GM23338 (cell line): ENCODE results near the gene CFAP298. TPM values are rescaled to one million over a fixed set of nuclear protein-coding genes. Genes with fewer than 3 reads are reported as not detected.
A peak's percentile ranks its signal among the peaks of the same experiment; 100 is the strongest.

ENCODE experiments used
- ATAC-seq: fragments of 200-7000 bp; cut with Tn5 transposase; 3 replicates; pipeline ENCODE4 v1.9.1; 2020
- DNase-seq: peaks from one replicate; pipeline ENCODE4 v3.0.0-alpha.2; 2015; ENCODE audit warnings: low spot score
- H2AFZ ChIP-seq: fragments of 200-600 bp; sonication (generic); 2 replicates; pipeline ENCODE4 v1.8.0; 2016; ENCODE audit warnings: antibody characterized with exemption, mild to moderate bottlenecking, moderate library complexity
- H3F3A ChIP-seq: fragments of 200-600 bp; sonication (generic); replicated peaks from 2 replicates; pipeline ENCODE4 v1.8.0; 2017; ENCODE audit warnings: antibody characterized with exemption, mixed run types, low read depth
- H3K27ac ChIP-seq: fragments of 200-600 bp; sonication (generic); 2 replicates; pipeline ENCODE4 v1.6.1; 2016; ENCODE audit warnings: low read depth
- H3K27me3 ChIP-seq: fragments of 200-600 bp; sonication (generic); 2 replicates; pipeline ENCODE4 v1.8.0; 2016; ENCODE audit warnings: mild to moderate bottlenecking, mixed run types, moderate library complexity; ENCODE audit not compliant: insufficient read depth
- H3K36me3 ChIP-seq: fragments of 200-600 bp; sonication (generic); 2 replicates; pipeline ENCODE4 v1.8.0; 2016; ENCODE audit warnings: mild to moderate bottlenecking; ENCODE audit not compliant: insufficient read depth
- H3K4me1 ChIP-seq: fragments of 200-600 bp; sonication (generic); 2 replicates; pipeline ENCODE4 v1.8.0; 2016; ENCODE audit warnings: mild to moderate bottlenecking, moderate library complexity; ENCODE audit not compliant: insufficient read depth
- H3K4me2 ChIP-seq: fragments of 200-600 bp; sonication (generic); 2 replicates; pipeline ENCODE4 v1.7.1; 2017; ENCODE audit warnings: mixed run types
- H3K4me3 ChIP-seq: fragments of 200-600 bp; sonication (generic); 2 replicates; pipeline ENCODE4 v1.6.1; 2016; ENCODE audit warnings: mixed run types
- H3K79me2 ChIP-seq: fragments of 200-600 bp; sonication (generic); replicated peaks from 2 replicates; pipeline ENCODE4 v1.8.0; 2017; ENCODE audit warnings: mild to moderate bottlenecking; ENCODE audit not compliant: insufficient read depth
- H3K9me2 ChIP-seq: fragments of 200-600 bp; sonication (generic); 2 replicates; pipeline ENCODE4 v1.8.0; 2017; ENCODE audit not compliant: insufficient read depth
- H4K20me1 ChIP-seq: fragments of 200-600 bp; sonication (generic); replicated peaks from 2 replicates; pipeline ENCODE4 v1.8.0; 2017; ENCODE audit warnings: mild to moderate bottlenecking; ENCODE audit not compliant: insufficient read depth
- H3K27ac Mint-ChIP-seq: 2 replicates; pipeline ENCODE4 v1.8.0; 2020; ENCODE audit warnings: inconsistent platforms, mild to moderate bottlenecking, moderate library complexity, mixed read lengths
- H3K27me3 Mint-ChIP-seq: 3 replicates; pipeline ENCODE4 v1.8.0; 2022; ENCODE audit warnings: low read depth, mild to moderate bottlenecking, moderate library complexity, mixed read lengths, inconsistent platforms; ENCODE audit not compliant: insufficient read depth, poor library complexity
- H3K36me3 Mint-ChIP-seq: 3 replicates; pipeline ENCODE4 v1.8.0; 2021; ENCODE audit warnings: low read depth, mild to moderate bottlenecking, inconsistent platforms, moderate library complexity, mixed read lengths
- H3K4me1 Mint-ChIP-seq: 3 replicates; pipeline ENCODE4 v1.8.0; 2020; ENCODE audit warnings: mild to moderate bottlenecking, inconsistent platforms, mixed read lengths
- H3K4me3 Mint-ChIP-seq: 3 replicates; pipeline ENCODE4 v1.8.0; 2021; ENCODE audit warnings: moderate library complexity, mild to moderate bottlenecking, inconsistent platforms, mixed read lengths
- H3K9me3 Mint-ChIP-seq: 3 replicates; pipeline ENCODE4 v1.8.0; 2020; ENCODE audit warnings: moderate library complexity, mild to moderate bottlenecking, inconsistent platforms, mixed read lengths
- CREB1 ChIP-seq: fragments of 250-450 bp; sonication (Bioruptor Pico); IDR thresholded peaks from 2 replicates; pipeline ENCODE4 v1.5.0; 2020; ENCODE audit warnings: low read depth, mild to moderate bottlenecking, moderate library complexity
- CTCF ChIP-seq, 2 experiments: fragments of 200-600 bp in 1 of 2; sonication (generic) in 1 of 2; conservative IDR thresholded peaks; 2 replicates each; pipeline versions ENCODE4 v1.5.1 to v1.6.1; 2016 to 2017; ENCODE audit warnings: antibody characterized with exemption in 2 of 2, low read depth in 2 of 2, mild to moderate bottlenecking in 2 of 2, moderate library complexity in 1 of 2
- ETS1 ChIP-seq: IDR thresholded peaks from 2 replicates; pipeline ENCODE4 v1.6.1; 2016; ENCODE audit warnings: antibody characterized with exemption
- EZH2 ChIP-seq: fragments of 200-600 bp; sonication (generic); IDR thresholded peaks from one replicate; pipeline ENCODE4 v1.8.0; 2017; ENCODE audit warnings: antibody characterized with exemption, mild to moderate bottlenecking, low read depth; ENCODE audit not compliant: unreplicated experiment
- EZH2phosphoT487 ChIP-seq: fragments of 200-600 bp; sonication (generic); IDR thresholded peaks from one replicate; pipeline ENCODE4 v1.8.1; 2018; ENCODE audit warnings: antibody characterized with exemption; ENCODE audit not compliant: unreplicated experiment
- JUNB ChIP-seq: IDR thresholded peaks from one replicate; pipeline ENCODE4 v1.6.1; 2016; ENCODE audit warnings: antibody characterized with exemption; ENCODE audit not compliant: unreplicated experiment
- NANOG ChIP-seq: IDR thresholded peaks from 2 replicates; pipeline ENCODE4 v1.6.1; 2016; ENCODE audit warnings: antibody characterized with exemption, borderline replicate concordance
- POLR2AphosphoS5 ChIP-seq: IDR thresholded peaks from 2 replicates; pipeline ENCODE4 v1.6.1; 2016; ENCODE audit warnings: antibody characterized with exemption, low read depth
- REST ChIP-seq: IDR thresholded peaks from one replicate; pipeline ENCODE4 v1.6.1; 2018; ENCODE audit warnings: antibody characterized with exemption; ENCODE audit not compliant: unreplicated experiment
- STAT1 ChIP-seq: IDR thresholded peaks from one replicate; pipeline ENCODE4 v1.6.1; 2016; ENCODE audit warnings: antibody characterized with exemption; ENCODE audit not compliant: unreplicated experiment
- ZNF114 ChIP-seq: fragments of 250-450 bp; sonication (Bioruptor Pico); IDR thresholded peaks from 2 replicates; pipeline ENCODE4 v1.5.0; 2020; ENCODE audit warnings: mild to moderate bottlenecking, moderate library complexity
- ZNF331 ChIP-seq: fragments of 250-450 bp; sonication (Bioruptor Pico); IDR thresholded peaks from 2 replicates; pipeline ENCODE4 v1.5.0; 2020; ENCODE audit warnings: low read depth, mild to moderate bottlenecking, moderate library complexity
- ZNF462 ChIP-seq: fragments of 250-450 bp; sonication (Bioruptor Pico); IDR thresholded peaks from 2 replicates; pipeline ENCODE4 v1.5.0; 2020; ENCODE audit warnings: mild to moderate bottlenecking, moderate library complexity
- polyA plus RNA-seq: library from polyadenylated mRNA; unstranded; fragments of >200 nt; fragmentation: Nextera tagmentation; extraction: Ambion mirVana; gene quantifications from 2 replicates; pipeline ENCODE4 v1.2.1, GENCODE V29; 2016
- total RNA-seq: library from RNA; depleted of rRNA; stranded (reverse); fragments of >200 nt; shearing (Covaris generic); gene quantifications from 2 replicates; pipeline ENCODE4 v1.2.3, GENCODE V29; 2014

CFAP298 gene
- total and polyA plus RNA-seq, 2 experiments from 2014 or later = 46.6 to 157 TPM

- H3K27me3 ChIP-seq = no peaks in the 10 kb centered on the region
- H3K4me2 ChIP-seq = no peak overlapping the region
- H3K4me3 Mint-ChIP-seq = no peak overlapping the region
- peaks cover 14% of the 10 kb centered on the region for H3K4me1 ChIP-seq
- peaks cover 4% of the 10 kb centered on the region; the same call in 2 of the 3 replicates for H3K36me3 Mint-ChIP-seq
- peaks cover 9% of the 10 kb centered on the region for H3K27me3 Mint-ChIP-seq
- no peak overlapping the region for H3K27ac ChIP-seq
- H2AFZ ChIP-seq = 0 out of 2 replicates have a peak overlapping the region, but pooled peaks have one; percentile 14
- no peaks in the 10 kb centered on the region for H3K36me3 ChIP-seq
- no peaks in the 10 kb centered on the region for H3K79me2 ChIP-seq
- H3F3A ChIP-seq = no peaks in the 10 kb centered on the region
- no peak overlapping the region for H3K27ac Mint-ChIP-seq
- H3K4me3 ChIP-seq = no peak overlapping the region
- no peaks in the 10 kb centered on the region for H4K20me1 ChIP-seq
- DNase-seq = no peak
- H3K9me2 ChIP-seq = no peaks in the 10 kb centered on the region
- H3K4me1 Mint-ChIP-seq = peaks cover 23% of the 10 kb centered on the region
- no peak for TF ChIP-seq POLR2AphosphoS5
- no peak for TF ChIP-seq NANOG
- TF ChIP-seq REST = no peak
- TF ChIP-seq STAT1 = no peak
- TF ChIP-seq ETS1 = no peak
- TF ChIP-seq ZNF114 (CRISPR knock-in tag) = no peak
- TF ChIP-seq JUNB = no peak
- no peak for TF ChIP-seq ZNF331
- no peak for TF ChIP-seq CREB1 (CRISPR knock-in tag)
- no peak for TF ChIP-seq CTCF (conservative IDR thresholded peaks at IDR 0.05; ENCODE audit: low read depth in 2 of 2)
- TF ChIP-seq EZH2 = no peak
- no peak for TF ChIP-seq EZH2phosphoT487
- no peak for TF ChIP-seq ZNF462
- peaks cover 4% of the 10 kb centered on the region; the same call in 2 of the 3 replicates for H3K9me3 Mint-ChIP-seq
- no peak for ATAC-seq
These were observed 39.4 kb downstream of the CFAP298 start for GRCh38 chr21:32572574-32573420.
